Right atrium auricular region (tissue), 2 donors: ENCODE results near the gene NRDC. TPM values are rescaled to one million over a fixed set of nuclear protein-coding genes. Genes with fewer than 3 reads are reported as not detected.

Source experiments
- DNase-seq: peaks from one replicate; pipeline ENCODE4 v3.0.0-alpha.2; 2019; ENCODE audit warnings: low spot score
- H3K27ac ChIP-seq, 2 donors: fragments of 200-600 bp; sonication (generic); 1 replicate in 1 of 2; 2 replicates in 1 of 2; pipeline ENCODE4 v1.5.1; 2016 to 2019
- H3K27me3 ChIP-seq, 2 donors: fragments of 200-600 bp; sonication (generic); one replicate each; pipeline versions ENCODE4 v1.5.1 to v1.6.0; 2017 to 2019
- H3K36me3 ChIP-seq: fragments of 200-600 bp; sonication (generic); one replicate; pipeline ENCODE4 v1.5.1; 2016
- H3K4me1 ChIP-seq, 2 donors: fragments of 200-600 bp; sonication (generic); one replicate each; pipeline versions ENCODE4 v1.5.1 to v1.6.0; 2017 to 2019
- H3K4me3 ChIP-seq, 2 donors: fragments of 200-600 bp; sonication (generic); 1 replicate in 1 of 2; 2 replicates in 1 of 2; pipeline ENCODE4 v1.5.1; 2017 to 2019; ENCODE audit warnings: mild to moderate bottlenecking in 1 of 2, moderate library complexity in 1 of 2
- H3K9me3 ChIP-seq, 2 donors: fragments of 200-600 bp; sonication (generic); one replicate each; pipeline ENCODE4 v1.5.1; 2019
- CTCF ChIP-seq, 2 donors: fragments of 200-600 bp; sonication (generic); IDR thresholded peaks; one replicate each; pipeline ENCODE4 v1.5.1; 2019; ENCODE audit warnings: antibody characterized with exemption in 2 of 2
- total RNA-seq, 2 donors: library from RNA; depleted of rRNA; stranded (reverse); fragments of >200 nt; gene quantifications; one replicate each; pipeline ENCODE4 v1.1.0, GENCODE V29; 2016

NRDC gene
- total RNA-seq, 2 donors from 2014 or later = 67.5 to 74.6 TPM

GRCh38 chr1:51847294-51847920 is 31.1 kb downstream of the NRDC start:
- H3K27me3 ChIP-seq = no peaks in the 10 kb centered on the region
- no peaks in the 10 kb centered on the region for H3K36me3 ChIP-seq
- H3K27ac ChIP-seq = no peak overlapping the region
- H3K4me1 ChIP-seq = peaks cover 0 to 13% of the 10 kb centered on the region in 2 donors
- H3K9me3 ChIP-seq = no peaks in the 10 kb centered on the region
- DNase-seq = no peak
- TF ChIP-seq CTCF (IDR thresholded peaks at IDR 0.05) = no peak
- no peak overlapping the region for H3K4me3 ChIP-seq

GRCh38 chr1:51843948-51844347 is 34.6 kb downstream of the NRDC start:
- H3K9me3 ChIP-seq = no peaks in the 10 kb centered on the region
- no peak for TF ChIP-seq CTCF (IDR thresholded peaks at IDR 0.05)

GRCh38 chr1:51842261-51842660 is 36.3 kb downstream of the NRDC start:
- Histone ChIP-seq H3K36me3 (peaks cover 7% of the 10 kb centered on the region), H3K4me3 (no peak overlapping the region), H3K9me3 (no peaks in the 10 kb centered on the region), H3K27ac (no peak overlapping the region), H3K27me3 (no peaks in the 10 kb centered on the region), H3K4me1 (no peaks in the 10 kb centered on the region)
- no peak for DNase-seq
- TF ChIP-seq CTCF (IDR thresholded peaks at IDR 0.05) = no peak

More at GRCh38 chr1:51843948-51844347, 34.6 kb downstream of the NRDC start:
- DNase-seq = no peak
- Histone ChIP-seq H3K27ac (no peak overlapping the region), H3K4me3 (no peak overlapping the region), H3K27me3 (no peaks in the 10 kb centered on the region), H3K36me3 (peaks cover 7% of the 10 kb centered on the region), H3K4me1 (no peaks in the 10 kb centered on the region)

- no peak for TF ChIP-seq CTCF (IDR thresholded peaks at IDR 0.05)
- no peaks in the 10 kb centered on the region for H3K27me3 ChIP-seq
- peaks cover 7% of the 10 kb centered on the region for H3K36me3 ChIP-seq
- no peak overlapping the region for H3K4me3 ChIP-seq
- H3K27ac ChIP-seq = no peak overlapping the region
- no peaks in the 10 kb centered on the region for H3K9me3 ChIP-seq
- H3K4me1 ChIP-seq = no peaks in the 10 kb centered on the region
- no peak for DNase-seq
These were observed 37.6 kb downstream of the NRDC start for GRCh38 chr1:51840743-51841461.

- Histone ChIP-seq H3K27me3 (no peaks in the 10 kb centered on the region), H3K9me3 (no peaks in the 10 kb centered on the region), H3K27ac (no peak overlapping the region), H3K4me3 (no peak overlapping the region), H3K36me3 (peaks cover 7% of the 10 kb centered on the region), H3K4me1 (no peaks in the 10 kb centered on the region)
- TF ChIP-seq CTCF (IDR thresholded peaks at IDR 0.05) = no peak
- no peak for DNase-seq
These were observed 38.3 kb downstream of the NRDC start for GRCh38 chr1:51840182-51840581.
